ENCODE data around the gene CCN2. TPM values are rescaled to one million over a fixed set of nuclear protein-coding genes. Genes with fewer than 3 reads are reported as not detected.
"Not testable (repeated sequence)": the region's sequence is repeated elsewhere in the genome, so short reads cannot be mapped to it uniquely, and the experiment has no call there.

Gene CCN2
- total RNA-seq, 1 donor from 2014 or later, result 6.9 TPM

- no peak for DNase-seq
Measured at GRCh38 chr6:131937703-131938631, 13.2 kb downstream of the CCN2 start.

- no peak for DNase-seq
Measured at GRCh38 chr6:131937226-131937625, 13.9 kb downstream of the CCN2 start.

DNA sequence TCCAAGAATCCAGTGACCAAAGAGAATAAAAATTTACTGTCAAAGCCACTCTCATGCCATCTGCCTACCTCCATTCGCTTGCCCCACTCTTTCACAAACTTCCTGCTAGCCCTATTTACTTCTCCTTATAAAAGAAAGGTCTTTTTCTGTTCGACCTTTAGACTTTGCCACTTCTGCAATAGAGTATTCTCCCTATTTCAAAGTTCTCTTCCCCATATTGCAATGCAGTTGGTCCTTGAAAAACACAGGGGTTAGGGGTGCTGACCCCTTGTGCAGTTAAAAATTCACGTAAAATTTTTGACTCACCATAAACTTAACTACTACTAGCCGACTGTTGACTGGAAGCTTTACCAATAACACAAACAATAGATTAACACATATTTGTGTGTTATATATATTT, 15.0 kb downstream of the CCN2 start:
- no peak for DNase-seq

GRCh38 chr6:131931063-131931750, 20.0 kb downstream of the CCN2 start:
- no peak for DNase-seq

GRCh38 chr6:131929976-131930375, 21.2 kb downstream of the CCN2 start:
- DNase-seq, result no peak

GRCh38 chr6:131929264-131929663, 21.9 kb downstream of the CCN2 start:
- DNase-seq, result no peak

DNA sequence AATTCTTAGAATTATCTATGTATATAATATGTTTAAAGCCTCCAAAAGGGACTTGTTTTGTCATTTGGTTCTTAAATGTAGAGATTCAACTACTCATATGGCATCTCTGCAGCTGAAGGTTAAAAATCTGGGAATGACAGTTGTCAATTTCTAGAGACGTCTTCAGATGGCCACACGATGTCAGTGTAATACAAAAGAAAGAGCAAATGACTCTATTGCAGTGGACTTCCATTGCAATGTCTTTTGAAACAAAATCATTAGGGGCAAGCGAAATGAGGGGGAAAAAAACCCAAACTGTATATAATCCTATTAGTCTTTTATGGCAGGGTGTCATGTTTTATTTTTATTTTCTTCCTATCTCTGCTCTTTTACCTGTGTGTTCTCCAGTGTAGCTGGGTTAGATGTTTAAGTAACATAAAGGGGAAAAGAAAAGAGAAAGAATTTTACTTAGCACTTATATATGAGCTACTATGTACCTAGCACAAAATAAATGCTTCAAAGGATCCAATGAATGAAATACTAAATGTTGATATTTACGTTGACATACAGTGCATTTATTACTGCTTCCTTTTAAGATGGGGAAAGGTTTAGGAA, 26.2 kb downstream of the CCN2 start:
- no peak for DNase-seq

- DNase-seq, result no peak
Measured at GRCh38 chr6:131923356-131923755, 27.8 kb downstream of the CCN2 start.

DNA sequence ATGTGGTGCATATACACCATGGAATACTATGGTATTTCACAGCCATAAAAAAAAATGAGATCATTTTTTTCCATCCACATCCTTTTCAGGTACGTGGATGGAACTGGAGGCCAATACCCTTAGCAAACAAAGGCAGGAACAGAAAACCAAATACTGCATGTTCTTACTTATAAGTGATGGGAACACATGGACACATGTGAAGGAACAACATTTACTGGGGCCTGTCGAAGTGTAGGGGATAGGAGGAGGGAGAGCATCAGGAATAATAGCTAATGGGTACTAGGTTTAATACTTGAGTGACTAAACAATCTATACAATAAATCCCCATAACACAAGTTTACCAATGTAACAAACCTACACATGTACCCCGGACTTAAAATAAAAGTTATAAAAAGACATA, 30.5 kb downstream of the CCN2 start:
- no peak for DNase-seq

DNA sequence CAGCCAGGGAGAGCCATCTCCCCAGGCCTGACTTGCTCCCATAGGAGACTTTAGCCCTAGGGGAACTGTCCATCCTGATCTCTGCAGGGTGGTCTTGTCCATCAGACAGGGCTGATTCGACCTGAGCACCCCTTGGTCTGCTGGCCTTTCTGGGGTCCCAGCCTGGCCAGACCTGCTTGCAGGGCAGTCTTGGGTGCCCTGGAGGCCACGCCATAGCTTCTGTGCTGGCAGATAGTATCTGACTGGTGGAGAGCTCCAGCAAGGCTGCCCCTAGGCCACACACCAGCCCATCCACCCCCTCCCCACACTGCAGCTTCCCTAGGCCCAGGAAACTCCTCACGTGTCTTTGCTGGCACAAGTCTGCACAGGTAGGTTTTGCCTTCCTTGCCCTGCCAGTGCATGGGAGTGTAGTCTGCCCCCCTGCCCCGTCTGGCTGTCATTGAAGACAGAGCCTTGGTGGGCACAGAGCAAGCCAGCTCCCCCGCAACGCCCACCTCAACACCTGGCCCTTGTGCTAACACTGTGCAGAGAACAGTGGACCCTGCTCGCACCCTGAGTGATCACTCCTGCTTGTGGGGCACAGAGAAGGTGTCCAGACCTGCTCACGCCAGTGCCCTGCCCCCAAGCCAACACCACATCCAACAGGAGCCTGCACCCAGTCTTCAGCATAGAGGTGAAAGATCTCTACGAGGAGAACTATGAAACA, 32.4 kb downstream of the CCN2 start:
- DNase-seq, result no peak

GRCh38 chr6:131917763-131918649, 33.2 kb downstream of the CCN2 start:
- DNase-seq, result no peak

GRCh38 chr6:131917318-131917717, 33.9 kb downstream of the CCN2 start:
- DNase-seq, result no peak

- DNase-seq, result no peak
Measured at GRCh38 chr6:131916847-131917246, 34.3 kb downstream of the CCN2 start.

GRCh38 chr6:131916091-131916796, 34.9 kb downstream of the CCN2 start:
- DNase-seq, result not testable (repeated sequence)

- DNase-seq, result peak; percentile 18
Measured at GRCh38 chr6:131914967-131915751, 36.0 kb downstream of the CCN2 start.

- DNase-seq, result no peak
Measured at GRCh38 chr6:131914234-131914633, 36.9 kb downstream of the CCN2 start.

GRCh38 chr6:131911951-131912350, 39.2 kb downstream of the CCN2 start:
- DNase-seq, result no peak

DNA sequence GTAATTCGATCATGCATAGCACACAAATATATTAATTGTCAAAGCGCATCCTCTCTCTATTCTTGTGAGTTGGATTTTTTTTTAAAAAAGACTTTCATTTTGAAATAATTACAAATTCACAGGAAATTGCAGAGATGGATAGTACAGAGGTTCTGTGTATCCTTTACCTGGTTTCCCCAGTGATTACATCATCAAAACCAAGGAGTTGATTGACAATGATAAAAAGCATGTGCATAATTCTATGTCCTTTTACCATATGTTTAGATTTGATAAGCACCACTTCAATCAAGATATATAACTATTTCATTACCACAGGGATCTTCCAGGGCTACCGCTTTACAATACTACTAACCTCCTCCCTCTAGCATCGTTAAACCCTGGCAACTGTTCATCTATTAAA, 40.2 kb downstream of the CCN2 start:
- no peak for DNase-seq

- DNase-seq, result no peak
Measured at GRCh38 chr6:131910219-131910589, 41.0 kb downstream of the CCN2 start.

All from occipital lobe (tissue), 2 donors.